HepG2 (cell line): ENCODE results near the gene SSU72. TPM values are rescaled to one million over a fixed set of nuclear protein-coding genes. Genes with fewer than 3 reads are reported as not detected.
A peak's percentile ranks its signal among the peaks of the same experiment; 100 is the strongest.

ENCODE experiments used
- CEBPB ChIP-seq: IDR thresholded peaks from 2 replicates; pipeline ENCODE4 v1.6.1; 2011; ENCODE audit warnings: low read depth, low read length, improper control_type of control experiment, borderline replicate concordance
- CREB3 ChIP-seq: sonication (generic); formaldehyde crosslinking; IDR thresholded peaks from 2 replicates; pipeline ENCODE4 v1.5.0; 2020; ENCODE audit warnings: missing genetic modification reagents
- HMGXB4 ChIP-seq, 2 experiments: sonication (generic) in 1 of 2; formaldehyde crosslinking in 1 of 2; IDR thresholded peaks; 2 replicates each; pipeline versions ENCODE4 v1.4.0 to v1.6.1; 2018 to 2020; ENCODE audit warnings: missing genetic modification reagents in 2 of 2, borderline replicate concordance in 1 of 2, low read depth in 1 of 2, mild to moderate bottlenecking in 1 of 2, missing biosample characterization in 1 of 2
- HNF4A ChIP-seq: sonication (generic); formaldehyde crosslinking; IDR thresholded peaks from 2 replicates; pipeline ENCODE4 v1.4.0; 2020; ENCODE audit warnings: missing genetic modification reagents
- HNF4G ChIP-seq, 2 experiments: sonication (generic) in 1 of 2; formaldehyde crosslinking in 1 of 2; IDR thresholded peaks; 2 replicates each; pipeline versions ENCODE4 v1.4.0 to v1.6.1; 2011 to 2020; ENCODE audit warnings: borderline replicate concordance in 2 of 2, low read depth in 2 of 2, mild to moderate bottlenecking in 2 of 2, low read length in 1 of 2, missing genetic modification reagents in 1 of 2, moderate library complexity in 1 of 2
- IKZF4 ChIP-seq: sonication (generic); formaldehyde crosslinking; IDR thresholded peaks from 2 replicates; pipeline ENCODE4 v1.5.1; 2020; ENCODE audit warnings: borderline replicate concordance, mild to moderate bottlenecking, low read depth, missing genetic modification reagents; ENCODE audit errors: not compliant biosample characterization
- KMT2A ChIP-seq: sonication (generic); formaldehyde crosslinking; IDR thresholded peaks from 2 replicates; pipeline ENCODE4 v1.4.0; 2020; ENCODE audit warnings: missing genetic modification reagents
- MAX ChIP-seq: IDR thresholded peaks from 2 replicates; pipeline ENCODE4 v1.6.1; 2012; ENCODE audit warnings: inconsistent platforms
- MYC ChIP-seq: sonication (generic); formaldehyde crosslinking; IDR thresholded peaks from 2 replicates; pipeline ENCODE4 v1.9.0; 2021; ENCODE audit warnings: missing genetic modification reagents, borderline replicate concordance
- NFATC3 ChIP-seq: sonication (generic); formaldehyde crosslinking; IDR thresholded peaks from 2 replicates; pipeline ENCODE4 v1.5.1; 2020; ENCODE audit warnings: mild to moderate bottlenecking, missing genetic modification reagents
- NFIB ChIP-seq: sonication (generic); formaldehyde crosslinking; IDR thresholded peaks from 2 replicates; pipeline ENCODE4 v1.9.0; 2021; ENCODE audit warnings: missing genetic modification reagents, mild to moderate bottlenecking, borderline replicate concordance
- PBX2 ChIP-seq: IDR thresholded peaks from 2 replicates; pipeline ENCODE4 v1.6.1; 2016; ENCODE audit warnings: control low read depth
- PHB2 ChIP-seq: fragments of 450-650 bp; IDR thresholded peaks from 2 replicates; pipeline ENCODE4 v1.6.1; 2018; ENCODE audit not compliant: partially characterized antibody
- PHF20 ChIP-seq: sonication (generic); formaldehyde crosslinking; IDR thresholded peaks from 2 replicates; pipeline ENCODE4 v1.5.0; 2020; ENCODE audit warnings: mild to moderate bottlenecking, missing genetic modification reagents
- SIX4 ChIP-seq: sonication (generic); formaldehyde crosslinking; IDR thresholded peaks from 2 replicates; pipeline ENCODE4 v1.4.0; 2020; ENCODE audit warnings: missing genetic modification reagents
- SP4 ChIP-seq: sonication (generic); formaldehyde crosslinking; IDR thresholded peaks from 2 replicates; pipeline ENCODE4 v1.8.1; 2023; ENCODE audit warnings: mild to moderate bottlenecking, missing genetic modification reagents
- XBP1 ChIP-seq: sonication (generic); formaldehyde crosslinking; IDR thresholded peaks from 2 replicates; pipeline ENCODE4 v1.5.0; 2020; ENCODE audit warnings: missing genetic modification reagents
- ZBTB3 ChIP-seq: sonication (generic); formaldehyde crosslinking; IDR thresholded peaks from 2 replicates; pipeline ENCODE4 v1.4.0; 2020; ENCODE audit warnings: low read depth, mild to moderate bottlenecking, moderate library complexity, missing genetic modification reagents, borderline replicate concordance
- ZNF235 ChIP-seq: sonication (generic); formaldehyde crosslinking; IDR thresholded peaks from 2 replicates; pipeline ENCODE4 v1.8.1; 2023; ENCODE audit warnings: mild to moderate bottlenecking, missing genetic modification reagents, borderline replicate concordance
- ZNF292 ChIP-seq: sonication (generic); formaldehyde crosslinking; IDR thresholded peaks from 2 replicates; pipeline ENCODE4 v1.8.1; 2022; ENCODE audit warnings: mild to moderate bottlenecking, low read depth, missing genetic modification reagents, borderline replicate concordance
- ZNF576 ChIP-seq: sonication (generic); formaldehyde crosslinking; IDR thresholded peaks from 2 replicates; pipeline ENCODE4 v1.4.0; 2020; ENCODE audit warnings: mild to moderate bottlenecking, missing genetic modification reagents
- ZNF629 ChIP-seq: sonication (generic); formaldehyde crosslinking; conservative IDR thresholded peaks from 2 replicates; pipeline ENCODE4 v1.5.0; 2020; ENCODE audit warnings: missing genetic modification reagents
- ZNF788 ChIP-seq: sonication (generic); formaldehyde crosslinking; IDR thresholded peaks from 2 replicates; pipeline ENCODE4 v1.5.0; 2020; ENCODE audit warnings: mild to moderate bottlenecking, missing genetic modification reagents, borderline replicate concordance
- polyA plus RNA-seq, 8 experiments: library from polyadenylated mRNA; depleted of rRNA in 3 of 8; stranded (reverse) in 7 of 8; unstranded in 1 of 8; fragments of >200 nt; fragmentation: Illumina TruSeq in 4 of 8; extraction: Trizol in 4 of 8; gene quantifications; 2 replicates each; pipeline versions ENCODE4 v1.2.1 to v1.2.3, GENCODE V29; 2011 to 2016; ENCODE audit warnings: low read depth in 4 of 8, missing spikeins in 1 of 8, mixed read lengths in 1 of 8; ENCODE audit not compliant: insufficient read depth in 1 of 8
- total RNA-seq, 5 experiments: library from RNA; depleted of rRNA; stranded (reverse); fragments of >200 nt; fragmentation: Illumina TruSeq; extraction: Trizol; gene quantifications; 2 replicates each; pipeline ENCODE4 v1.2.3, GENCODE V29; 2016; ENCODE audit warnings: low read depth in 1 of 5

SSU72 gene
- total and polyA plus RNA-seq, 2 of the 13 experiments (the other 11 are each of a cell fraction or from before 2014, with no cell fraction given) = 42.8 to 67.1 TPM

- TF ChIP-seq CREB3 (CRISPR knock-in tag) (no peak), SP4 (CRISPR knock-in tag) (no peak), CEBPB (peak; percentile 40; the same call in 1 of the 2 replicates), XBP1 (CRISPR knock-in tag) (no peak), HNF4A (CRISPR knock-in tag) (peak; percentile 81), SIX4 (CRISPR knock-in tag) (no peak), PBX2 (peak; percentile 28; the same call in 1 of the 2 replicates), ZBTB3 (CRISPR knock-in tag) (no peak), HMGXB4 (CRISPR knock-in tag; IDR thresholded peaks at IDR 0.05; ENCODE audit: borderline replicate concordance in 1 of 2, low read depth in 1 of 2) (no peak), MYC (CRISPR knock-in tag) (peak; percentile 22; the same call in 1 of the 2 replicates), NFATC3 (no peak), IKZF4 (CRISPR knock-in tag) (no peak), ZNF629 (CRISPR knock-in tag) (no peak), ZNF235 (CRISPR knock-in tag) (no peak), KMT2A (CRISPR knock-in tag) (no peak), NFIB (CRISPR knock-in tag) (no peak), MAX (peak; percentile 14; the same call in 1 of the 2 replicates), HNF4G (IDR thresholded peaks at IDR 0.05; ENCODE audit: borderline replicate concordance, low read depth, low read length) (peak; percentile 46; the same call in 1 of the 2 replicates), HNF4G (CRISPR knock-in tag; IDR thresholded peaks at IDR 0.05; ENCODE audit: borderline replicate concordance, low read depth) (no peak), ZNF576 (CRISPR knock-in tag) (no peak), ZNF788 (CRISPR knock-in tag) (no peak), PHF20 (CRISPR knock-in tag) (no peak), PHB2 (no peak), ZNF292 (CRISPR knock-in tag) (peak; percentile 34; the same call in 1 of the 2 replicates)
Measured at GRCh38 chr1:1577367-1578011, 2.8 kb upstream of the SSU72 start (continued).
